CD14-positive monocyte (primary cell): ENCODE results near the gene OR8B4. TPM values are rescaled to one million over a fixed set of nuclear protein-coding genes. Genes with fewer than 3 reads are reported as not detected.
"Not testable (repeated sequence)": the region's sequence is repeated elsewhere in the genome, so short reads cannot be mapped to it uniquely, and the experiment has no call there.

ENCODE experiments used
- DNase-seq, 3 donors: peaks; one replicate each; pipeline ENCODE4 v3.0.0-alpha.2; 2011 to 2022
- H2AFZ ChIP-seq: 2 replicates; pipeline ENCODE4 v1.6.0; 2012; ENCODE audit warnings: mild to moderate bottlenecking, low read depth, low read length, inconsistent platforms; ENCODE audit not compliant: insufficient read depth, poor library complexity, severe bottlenecking
- H3K27ac ChIP-seq, 2 donors: 1 replicate in 1 of 2; 2 replicates in 1 of 2; pipeline ENCODE4 v1.5.1; 2012 to 2013; ENCODE audit warnings: low read length in 2 of 2, control low read depth in 1 of 2, inconsistent platforms in 1 of 2, low read depth in 1 of 2, mild to moderate bottlenecking in 1 of 2
- H3K27me3 ChIP-seq, 2 donors: one replicate each; pipeline versions ENCODE4 v1.6.0 to v1.6.1; 2011 to 2013; ENCODE audit warnings: low read length in 2 of 2; ENCODE audit not compliant: control insufficient read depth in 2 of 2, insufficient read depth in 2 of 2
- H3K36me3 ChIP-seq, 2 donors: replicated peaks in 1 of 2; 1 replicate in 1 of 2; 2 replicates in 1 of 2; pipeline versions ENCODE4 v1.5.1 to v1.6.1; 2012 to 2013; ENCODE audit warnings: low read length in 2 of 2, control low read depth in 1 of 2, inconsistent platforms in 1 of 2, mild to moderate bottlenecking in 1 of 2; ENCODE audit not compliant: insufficient read depth in 2 of 2, control insufficient read depth in 1 of 2
- H3K4me1 ChIP-seq, 2 donors: 1 replicate in 1 of 2; 2 replicates in 1 of 2; pipeline versions ENCODE4 v1.5.1 to v1.6.1; 2012 to 2013; ENCODE audit warnings: low read length in 2 of 2, control low read depth in 1 of 2, inconsistent platforms in 1 of 2, mild to moderate bottlenecking in 1 of 2, moderate library complexity in 1 of 2; ENCODE audit not compliant: insufficient read depth in 2 of 2, control insufficient read depth in 1 of 2
- H3K4me2 ChIP-seq: replicated peaks from 2 replicates; pipeline ENCODE3; 2012; ENCODE audit warnings: low read length, moderate library complexity, mild to moderate bottlenecking; ENCODE audit not compliant: poor library complexity, severe bottlenecking; ENCODE audit errors: extremely low read depth
- H3K4me3 ChIP-seq, 3 experiments: fragments of 200-600 bp in 1 of 3; sonication (generic) in 1 of 3; replicated peaks in 1 of 3; 1 replicate in 2 of 3; 2 replicates in 1 of 3; pipeline ENCODE4 v1.5.1; 2011 to 2013; ENCODE audit warnings: low read length in 3 of 3, mild to moderate bottlenecking in 3 of 3, control low read depth in 2 of 3, low read depth in 2 of 3, inconsistent platforms in 1 of 3, moderate library complexity in 1 of 3
- H3K79me2 ChIP-seq: 2 replicates; pipeline ENCODE4 v1.6.0; 2012; ENCODE audit warnings: mild to moderate bottlenecking, control low read depth, inconsistent platforms, low read length, moderate library complexity; ENCODE audit not compliant: insufficient read depth
- H3K9ac ChIP-seq: 2 replicates; pipeline ENCODE4 v1.6.0; 2017; ENCODE audit warnings: low read length, mild to moderate bottlenecking; ENCODE audit not compliant: insufficient read depth, poor library complexity, severe bottlenecking
- H3K9me3 ChIP-seq, 2 donors: replicated peaks in 1 of 2; 1 replicate in 1 of 2; 2 replicates in 1 of 2; pipeline versions ENCODE4 v1.5.1 to v1.6.1; 2012 to 2013; ENCODE audit warnings: low read length in 2 of 2, control low read depth in 1 of 2; ENCODE audit not compliant: control insufficient read depth in 1 of 2, insufficient read depth in 1 of 2
- H4K20me1 ChIP-seq: 2 replicates; pipeline ENCODE4 v1.6.0; 2012; ENCODE audit warnings: mild to moderate bottlenecking, low read length, control low read depth, moderate library complexity; ENCODE audit not compliant: insufficient read depth
- H3K27ac Mint-ChIP-seq, 7 donors: one replicate each; pipeline ENCODE4 v1.8.0; 2020; ENCODE audit warnings: mild to moderate bottlenecking in 7 of 7, mixed read lengths in 7 of 7, moderate library complexity in 6 of 7, inconsistent platforms in 2 of 7
- H3K27me3 Mint-ChIP-seq, 3 donors: one replicate each; pipeline ENCODE4 v1.8.0; 2021 to 2022; ENCODE audit warnings: low read depth in 3 of 3, mild to moderate bottlenecking in 3 of 3, mixed read lengths in 3 of 3, moderate library complexity in 3 of 3, inconsistent platforms in 1 of 3
- H3K36me3 Mint-ChIP-seq, 2 donors: one replicate each; pipeline ENCODE4 v1.8.0; 2020; ENCODE audit warnings: mixed read lengths in 2 of 2, inconsistent platforms in 1 of 2, mild to moderate bottlenecking in 1 of 2
- H3K4me1 Mint-ChIP-seq: one replicate; pipeline ENCODE4 v1.8.0; 2020; ENCODE audit warnings: mild to moderate bottlenecking, mixed read lengths
- H3K4me3 Mint-ChIP-seq, 2 donors: one replicate each; pipeline ENCODE4 v1.8.0; 2020; ENCODE audit warnings: mild to moderate bottlenecking in 2 of 2, mixed read lengths in 2 of 2, moderate library complexity in 1 of 2
- H3K9me3 Mint-ChIP-seq, 7 donors: one replicate each; pipeline ENCODE4 v1.8.0; 2020 to 2022; ENCODE audit warnings: mixed read lengths in 7 of 7, mild to moderate bottlenecking in 6 of 7, moderate library complexity in 6 of 7, inconsistent platforms in 2 of 7
- WGBS: methylation state at CpG from one replicate; pipeline ENCODE4 v1.1.5; 2013; ENCODE audit warnings: missing lambda C conversion rate; ENCODE audit not compliant: insufficient coverage; 5-methylcytosine and 5-hydroxymethylcytosine counted together
- intact Hi-C, 2 donors: fragments of 100-400 bp; cut with micrococcal nuclease; formaldehyde crosslinking; loops; one replicate each; pipeline versions ENCODE4 v1.15.0 to v1.15.1; 2023
- polyA plus RNA-seq, 3 donors: library from polyadenylated mRNA; depleted of rRNA in 1 of 3; unstranded in 2 of 3; stranded (reverse) in 1 of 3; fragments of 300-500 nt in 2 of 3; fragments of >200 nt in 1 of 3; fragmentation: Illumina TruSeq in 2 of 3; gene quantifications; 1 replicate in 2 of 3; 2 replicates in 1 of 3; pipeline ENCODE4 v1.2.3, GENCODE V29; 2012 to 2021
- TF ChIP-seq, protein P1 (sequence below): fragments of 200-600 bp; IDR thresholded peaks from one replicate; pipeline ENCODE4 v1.8.0; 2022; ENCODE audit warnings: antibody characterized with exemption, mild to moderate bottlenecking

Gene OR8B4
- polyA plus RNA-seq, 3 donors: not detected

DNA sequence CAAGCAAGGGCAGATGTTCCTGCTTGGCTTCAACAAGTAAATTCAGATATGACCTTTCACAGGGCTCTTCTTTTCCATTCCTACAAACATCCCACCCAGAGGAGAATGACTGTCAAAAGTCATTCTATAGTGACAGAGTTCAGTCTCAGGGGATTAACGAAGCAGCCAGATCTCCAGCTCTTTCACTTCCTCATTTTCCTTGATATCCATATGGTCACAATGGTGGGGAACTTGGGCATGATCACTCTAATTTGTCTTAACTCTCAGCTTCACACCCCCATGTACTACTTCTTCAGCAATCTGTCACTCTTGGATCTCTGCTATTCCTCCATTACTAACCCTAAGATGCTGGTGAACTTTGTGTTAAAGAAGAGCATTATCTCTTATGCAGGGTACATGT is 35.8 kb upstream of the OR8B4 start:
- TF ChIP-seq, protein P1, sequence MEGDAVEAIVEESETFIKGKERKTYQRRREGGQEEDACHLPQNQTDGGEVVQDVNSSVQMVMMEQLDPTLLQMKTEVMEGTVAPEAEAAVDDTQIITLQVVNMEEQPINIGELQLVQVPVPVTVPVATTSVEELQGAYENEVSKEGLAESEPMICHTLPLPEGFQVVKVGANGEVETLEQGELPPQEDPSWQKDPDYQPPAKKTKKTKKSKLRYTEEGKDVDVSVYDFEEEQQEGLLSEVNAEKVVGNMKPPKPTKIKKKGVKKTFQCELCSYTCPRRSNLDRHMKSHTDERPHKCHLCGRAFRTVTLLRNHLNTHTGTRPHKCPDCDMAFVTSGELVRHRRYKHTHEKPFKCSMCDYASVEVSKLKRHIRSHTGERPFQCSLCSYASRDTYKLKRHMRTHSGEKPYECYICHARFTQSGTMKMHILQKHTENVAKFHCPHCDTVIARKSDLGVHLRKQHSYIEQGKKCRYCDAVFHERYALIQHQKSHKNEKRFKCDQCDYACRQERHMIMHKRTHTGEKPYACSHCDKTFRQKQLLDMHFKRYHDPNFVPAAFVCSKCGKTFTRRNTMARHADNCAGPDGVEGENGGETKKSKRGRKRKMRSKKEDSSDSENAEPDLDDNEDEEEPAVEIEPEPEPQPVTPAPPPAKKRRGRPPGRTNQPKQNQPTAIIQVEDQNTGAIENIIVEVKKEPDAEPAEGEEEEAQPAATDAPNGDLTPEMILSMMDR: no peak
- peaks cover 6 to 7% of the 10 kb centered on the region in 2 donors for H3K9me3 ChIP-seq
- no peak overlapping the region for H3K4me2 ChIP-seq
- no peaks in the 10 kb centered on the region for H3K36me3 Mint-ChIP-seq
- peak in 1 of 3 donors; percentile 2 for DNase-seq
- H3K27me3 ChIP-seq: no peaks in the 10 kb centered on the region
- intact Hi-C loops: no loop called here
- H3K79me2 ChIP-seq: no peaks in the 10 kb centered on the region
- no peak overlapping the region for H3K27ac ChIP-seq
- H3K27me3 Mint-ChIP-seq: peaks cover 0 to 5% (median 2%) of the 10 kb centered on the region in 3 donors
- H3K27ac Mint-ChIP-seq: no peak overlapping the region
- no peaks in the 10 kb centered on the region for H4K20me1 ChIP-seq
- no peak overlapping the region for H3K9ac ChIP-seq
- H3K36me3 ChIP-seq: no peaks in the 10 kb centered on the region
- no CpG with 5 or more reads among the region's 1 CpG for WGBS
- no peak overlapping the region for H3K4me3 ChIP-seq
- H3K9me3 Mint-ChIP-seq: peaks cover 0 to 11% (median 4%) of the 10 kb centered on the region in 7 donors
- no peaks in the 10 kb centered on the region for H3K4me1 Mint-ChIP-seq
- no peaks in the 10 kb centered on the region for H3K4me1 ChIP-seq
- no peak overlapping the region for H2AFZ ChIP-seq
- H3K4me3 Mint-ChIP-seq: no peak overlapping the region

DNA sequence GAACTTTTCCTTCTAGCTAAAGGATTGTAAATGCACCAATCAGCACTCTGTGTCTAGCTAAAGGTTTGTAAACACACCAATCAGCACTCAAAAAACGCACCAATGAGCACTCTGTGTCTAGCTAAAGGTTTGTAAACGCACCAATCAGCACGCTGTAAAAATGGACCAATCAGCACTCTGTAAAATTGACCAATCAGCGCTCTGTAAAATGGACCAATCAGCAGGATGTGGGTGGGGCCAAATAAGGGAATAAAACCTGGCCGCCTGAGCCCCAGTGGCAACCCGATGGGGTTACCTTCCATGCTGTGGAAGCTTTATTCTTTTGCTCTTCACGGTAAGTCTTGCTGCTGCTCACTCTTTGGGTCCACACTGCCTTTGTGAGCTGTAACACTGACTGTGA is 34.7 kb upstream of the OR8B4 start:
- DNase-seq, H4K20me1 ChIP-seq, H3K9ac ChIP-seq, H3K4me1 Mint-ChIP-seq, H3K27me3 ChIP-seq, H3K4me1 ChIP-seq, intact Hi-C loops, H3K36me3 Mint-ChIP-seq, H2AFZ ChIP-seq, H3K4me3 Mint-ChIP-seq, H3K27ac ChIP-seq, H3K36me3 ChIP-seq, H3K4me2 ChIP-seq, H3K9me3 ChIP-seq, H3K27ac Mint-ChIP-seq, H3K27me3 Mint-ChIP-seq, H3K4me3 ChIP-seq, H3K79me2 ChIP-seq: not testable (repeated sequence)
- peaks cover 0 to 11% (median 4%) of the 10 kb centered on the region in 7 donors for H3K9me3 Mint-ChIP-seq
- 95% methylated on average over 5 of the region's 7 CpGs for WGBS
